ENCODE data around the gene INSR.

The INSR gene

DNA sequence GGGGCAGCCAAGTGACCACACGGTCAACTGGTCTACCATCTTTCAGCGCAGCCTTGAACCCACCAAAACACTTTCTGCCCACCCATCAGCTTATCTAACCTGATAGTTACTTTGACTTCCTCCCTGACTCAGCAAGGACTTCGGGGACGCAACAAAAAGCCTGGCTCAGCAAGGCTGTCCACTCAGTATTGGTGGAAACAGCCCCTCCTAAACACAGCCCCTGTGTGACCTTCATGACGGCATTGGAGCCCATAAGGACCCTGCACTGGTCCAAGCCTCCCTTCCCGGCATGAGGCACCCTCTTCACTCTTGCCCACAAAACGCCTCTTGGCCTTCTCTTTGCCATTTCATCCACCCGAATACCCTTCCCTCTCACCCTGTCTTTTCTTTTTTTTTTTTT is 39.1 kb downstream of the INSR start:
- Histone ChIP-seq H3K36me3 (ENCODE audit: insufficient read depth, low read length) (no peaks in the 10 kb centered on the region), H3K27me3 (ENCODE audit: insufficient read depth, low read length) (no peaks in the 10 kb centered on the region), H3K9me3 (ENCODE audit: insufficient read depth, low read depth, low read length) (no peaks in the 10 kb centered on the region), H3K4me3 (ENCODE audit: low read length) (no peak overlapping the region), H3K9ac (ENCODE audit: low read depth, low read length) (no peak overlapping the region), H3K27ac (ENCODE audit: low read depth, low read length) (no peak overlapping the region), H3K4me1 (ENCODE audit: insufficient read depth, low read length) (no peaks in the 10 kb centered on the region)
- WGBS: 91% methylated on average over 8 of the region's 8 CpGs

DNA sequence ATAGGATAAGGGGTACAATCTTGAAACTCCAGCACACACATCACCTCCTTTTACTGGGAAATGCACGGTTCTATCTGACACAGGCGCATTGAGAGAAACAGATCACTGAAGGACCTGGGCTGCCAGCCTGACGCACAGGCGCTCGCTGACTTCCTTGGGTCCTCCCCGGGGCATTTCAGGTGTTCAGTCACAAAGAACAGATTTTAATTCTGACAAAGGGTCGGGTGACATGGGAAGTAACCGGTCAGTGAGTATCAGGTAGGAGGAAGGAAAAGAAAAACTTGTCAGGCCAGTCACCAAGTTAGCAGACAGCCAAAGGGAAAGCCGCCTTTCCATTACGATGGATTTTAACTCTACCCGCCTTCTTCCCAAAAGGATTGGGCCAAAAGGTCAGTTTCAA is 39.6 kb downstream of the INSR start:
- H3K36me3 ChIP-seq (ENCODE audit: insufficient read depth, low read length): no peaks in the 10 kb centered on the region
- no peaks in the 10 kb centered on the region for H3K9me3 ChIP-seq (ENCODE audit: insufficient read depth, low read depth, low read length)
- H3K9ac ChIP-seq (ENCODE audit: low read depth, low read length): no peak overlapping the region
- H3K27ac ChIP-seq (ENCODE audit: low read depth, low read length): no peak overlapping the region
- no peaks in the 10 kb centered on the region for H3K4me1 ChIP-seq (ENCODE audit: insufficient read depth, low read length)
- WGBS: 90% methylated on average over 11 of the region's 11 CpGs
- no peak overlapping the region for H3K4me3 ChIP-seq (ENCODE audit: low read length)
- H3K27me3 ChIP-seq (ENCODE audit: insufficient read depth, low read length): no peaks in the 10 kb centered on the region

DNA sequence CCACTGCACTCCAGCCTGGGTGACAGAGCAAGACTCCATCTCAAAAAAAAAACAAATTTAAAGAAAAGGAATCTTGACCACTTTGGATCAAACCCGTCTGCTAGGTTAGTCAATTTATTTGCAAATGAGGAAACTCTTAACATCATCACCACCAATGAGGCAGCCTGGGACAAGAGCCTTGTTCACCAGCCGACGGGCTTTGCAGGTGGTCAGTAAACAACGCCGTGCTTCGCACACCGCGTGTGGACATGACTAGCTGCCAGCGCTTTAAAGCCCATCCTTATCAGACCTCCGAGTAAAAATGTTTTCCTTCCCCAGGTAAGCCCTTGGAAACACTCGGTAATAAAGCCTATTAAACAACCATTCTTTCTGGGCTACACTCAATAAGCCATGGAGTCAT is 41.9 kb downstream of the INSR start:
- 77% methylated on average over 11 of the region's 11 CpGs for WGBS
- Histone ChIP-seq H3K36me3 (ENCODE audit: insufficient read depth, low read length) (no peaks in the 10 kb centered on the region), H3K4me3 (ENCODE audit: low read length) (no peak overlapping the region), H3K9me3 (ENCODE audit: insufficient read depth, low read depth, low read length) (no peaks in the 10 kb centered on the region), H3K4me1 (ENCODE audit: insufficient read depth, low read length) (no peaks in the 10 kb centered on the region), H3K27ac (ENCODE audit: low read depth, low read length) (no peak overlapping the region), H3K9ac (ENCODE audit: low read depth, low read length) (no peak overlapping the region), H3K27me3 (ENCODE audit: insufficient read depth, low read length) (no peaks in the 10 kb centered on the region)

DNA sequence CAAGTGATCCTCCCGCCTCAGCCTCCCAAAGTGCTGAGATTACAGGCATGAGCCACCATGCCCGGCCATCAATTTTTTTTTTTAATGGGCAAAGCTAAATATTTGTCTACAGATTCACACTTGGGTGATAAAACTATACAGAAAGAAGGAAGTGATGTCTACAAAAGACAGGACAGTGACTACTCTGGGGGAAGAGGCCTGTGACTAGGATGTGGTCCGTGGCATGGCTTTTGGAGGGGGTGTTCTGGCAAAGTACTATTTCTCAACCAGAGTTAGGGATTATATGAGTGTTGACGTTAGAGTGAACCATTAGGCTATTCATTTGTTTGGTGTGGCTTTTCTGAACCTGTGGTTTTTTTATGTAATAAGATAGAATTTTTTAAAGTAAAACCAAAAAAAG is 42.7 kb downstream of the INSR start:
- 91% methylated on average over 4 of the region's 4 CpGs for WGBS
- H3K4me1 ChIP-seq (ENCODE audit: insufficient read depth, low read length): no peaks in the 10 kb centered on the region
- no peaks in the 10 kb centered on the region for H3K36me3 ChIP-seq (ENCODE audit: insufficient read depth, low read length)
- no peak overlapping the region for H3K27ac ChIP-seq (ENCODE audit: low read depth, low read length)
- no peak overlapping the region for H3K4me3 ChIP-seq (ENCODE audit: low read length)
- peaks cover 7% of the 10 kb centered on the region; the same call in 1 of the 2 replicates for H3K9me3 ChIP-seq (ENCODE audit: insufficient read depth, low read depth, low read length)
- no peak overlapping the region for H3K9ac ChIP-seq (ENCODE audit: low read depth, low read length)
- H3K27me3 ChIP-seq (ENCODE audit: insufficient read depth, low read length): no peaks in the 10 kb centered on the region

DNA sequence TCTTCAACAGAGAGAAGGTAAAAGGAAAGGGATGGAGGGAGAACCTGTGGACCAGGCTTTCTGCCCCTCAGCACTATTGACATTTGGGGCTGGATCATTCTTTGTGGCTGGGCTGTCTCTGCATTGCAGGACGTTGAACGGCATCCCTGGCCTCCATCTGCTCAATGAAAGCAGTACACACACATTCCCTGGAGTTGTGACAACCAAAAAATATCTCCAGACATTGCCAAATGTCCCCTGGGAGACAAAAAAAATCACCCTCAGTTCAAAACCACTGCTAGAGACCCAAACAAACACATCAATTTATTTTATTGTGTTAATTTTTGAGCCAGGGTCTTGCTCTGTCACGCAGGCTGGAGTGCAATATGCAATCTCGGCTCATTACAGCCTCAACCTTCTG is 43.3 kb downstream of the INSR start:
- WGBS: 80% methylated on average over 4 of the region's 4 CpGs
- Histone ChIP-seq H3K4me1 (ENCODE audit: insufficient read depth, low read length) (no peaks in the 10 kb centered on the region), H3K9me3 (ENCODE audit: insufficient read depth, low read depth, low read length) (peaks cover 7% of the 10 kb centered on the region; the same call in 1 of the 2 replicates), H3K4me3 (ENCODE audit: low read length) (no peak overlapping the region), H3K9ac (ENCODE audit: low read depth, low read length) (no peak overlapping the region), H3K36me3 (ENCODE audit: insufficient read depth, low read length) (no peaks in the 10 kb centered on the region), H3K27ac (ENCODE audit: low read depth, low read length) (no peak overlapping the region), H3K27me3 (ENCODE audit: insufficient read depth, low read length) (no peaks in the 10 kb centered on the region)

DNA sequence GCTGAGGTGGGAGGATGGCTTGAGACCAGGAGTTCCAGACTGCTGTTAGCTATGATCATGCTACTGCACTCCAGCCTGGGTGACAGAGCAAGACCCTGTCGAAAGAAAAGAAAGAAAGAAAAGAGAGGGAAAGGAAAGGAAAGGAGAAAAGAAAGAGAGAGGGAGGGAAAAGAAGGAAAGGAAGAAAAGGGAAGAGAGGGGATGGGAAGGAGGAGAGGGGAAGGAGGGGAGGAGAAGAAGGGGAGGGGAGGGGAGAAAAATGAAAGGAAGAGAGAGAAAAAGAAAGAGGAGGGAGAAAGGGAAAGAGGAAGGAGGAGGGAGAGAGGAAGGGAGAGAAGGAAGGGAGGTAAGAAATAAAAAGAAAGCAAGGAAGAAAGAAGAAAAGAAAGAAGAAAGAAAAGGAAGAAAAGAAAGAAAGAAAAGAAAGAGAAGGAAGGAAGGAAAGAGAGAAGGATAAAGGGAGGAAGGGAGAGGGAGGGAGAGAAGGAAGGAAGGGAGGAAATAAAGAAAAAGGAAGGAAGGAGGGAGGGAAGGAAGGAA is 44.1 kb downstream of the INSR start:
- WGBS: 38% methylated on average over 1 of the region's 1 CpG

DNA sequence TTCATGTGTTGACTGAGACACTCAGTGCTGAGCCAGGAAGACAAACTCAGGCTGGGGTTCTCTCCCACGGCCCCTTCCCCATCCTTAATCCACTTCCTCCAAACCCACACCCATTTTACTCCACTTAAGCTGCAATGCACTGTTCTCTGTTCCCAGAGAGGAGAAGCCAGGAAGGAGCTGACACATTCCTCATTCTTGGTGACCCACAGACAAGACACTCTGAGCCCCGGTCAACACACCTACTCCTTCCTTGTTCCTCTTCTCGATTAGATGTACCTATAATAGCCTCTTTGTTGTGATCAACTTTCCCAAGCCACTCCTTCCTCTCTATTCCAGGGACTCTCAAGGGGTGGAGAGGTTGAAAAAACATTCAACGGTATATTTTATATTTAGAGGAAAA is 47.1 kb downstream of the INSR start:
- H3K4me3 ChIP-seq (ENCODE audit: low read length): no peak overlapping the region
- H3K4me1 ChIP-seq (ENCODE audit: insufficient read depth, low read length): no peaks in the 10 kb centered on the region
- WGBS: 83% methylated on average over 3 of the region's 4 CpGs
- H3K27me3 ChIP-seq (ENCODE audit: insufficient read depth, low read length): no peaks in the 10 kb centered on the region
- no peak overlapping the region for H3K9ac ChIP-seq (ENCODE audit: low read depth, low read length)
- H3K36me3 ChIP-seq (ENCODE audit: insufficient read depth, low read length): no peaks in the 10 kb centered on the region
- no peak overlapping the region for H3K27ac ChIP-seq (ENCODE audit: low read depth, low read length)
- peaks cover 7% of the 10 kb centered on the region; the same call in 1 of the 2 replicates for H3K9me3 ChIP-seq (ENCODE audit: insufficient read depth, low read depth, low read length)

More for the DNA sequence above, 44.1 kb downstream of the INSR start:
- no peaks in the 10 kb centered on the region for H3K36me3 ChIP-seq (ENCODE audit: insufficient read depth, low read length)
- H3K9me3 ChIP-seq (ENCODE audit: insufficient read depth, low read depth, low read length): peaks cover 7% of the 10 kb centered on the region; the same call in 1 of the 2 replicates
- no peaks in the 10 kb centered on the region for H3K4me1 ChIP-seq (ENCODE audit: insufficient read depth, low read length)
- H3K27ac ChIP-seq (ENCODE audit: low read depth, low read length): no peak overlapping the region
- no peaks in the 10 kb centered on the region for H3K27me3 ChIP-seq (ENCODE audit: insufficient read depth, low read length)
- no peak overlapping the region for H3K4me3 ChIP-seq (ENCODE audit: low read length)
- H3K9ac ChIP-seq (ENCODE audit: low read depth, low read length): no peak overlapping the region

DNA sequence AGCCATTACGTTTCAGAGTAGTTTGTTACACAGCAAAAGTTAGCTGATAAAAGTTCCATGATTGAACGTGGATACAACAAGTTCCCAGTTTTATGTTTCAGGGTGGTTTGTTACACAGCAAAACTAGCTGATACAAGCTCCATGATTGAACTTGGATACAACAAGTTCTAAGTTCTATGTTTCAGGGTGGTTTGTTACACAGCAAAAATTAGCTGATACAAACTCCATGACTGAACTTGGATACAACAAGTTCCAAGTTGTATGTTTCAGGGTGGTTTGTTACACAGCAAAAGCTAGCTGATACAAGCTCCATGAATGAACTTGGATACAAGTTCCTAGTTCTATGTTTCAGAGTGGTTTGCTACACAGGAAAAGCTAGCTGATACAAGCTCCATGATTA is 47.6 kb downstream of the INSR start:
- Histone ChIP-seq H3K4me3 (ENCODE audit: low read length) (no peak overlapping the region), H3K4me1 (ENCODE audit: insufficient read depth, low read length) (no peaks in the 10 kb centered on the region), H3K27ac (ENCODE audit: low read depth, low read length) (no peak overlapping the region), H3K9me3 (ENCODE audit: insufficient read depth, low read depth, low read length) (peaks cover 7% of the 10 kb centered on the region; the same call in 1 of the 2 replicates), H3K9ac (ENCODE audit: low read depth, low read length) (no peak overlapping the region), H3K36me3 (ENCODE audit: insufficient read depth, low read length) (no peaks in the 10 kb centered on the region), H3K27me3 (ENCODE audit: insufficient read depth, low read length) (no peaks in the 10 kb centered on the region)
- WGBS: 94% methylated on average over 2 of the region's 2 CpGs

DNA sequence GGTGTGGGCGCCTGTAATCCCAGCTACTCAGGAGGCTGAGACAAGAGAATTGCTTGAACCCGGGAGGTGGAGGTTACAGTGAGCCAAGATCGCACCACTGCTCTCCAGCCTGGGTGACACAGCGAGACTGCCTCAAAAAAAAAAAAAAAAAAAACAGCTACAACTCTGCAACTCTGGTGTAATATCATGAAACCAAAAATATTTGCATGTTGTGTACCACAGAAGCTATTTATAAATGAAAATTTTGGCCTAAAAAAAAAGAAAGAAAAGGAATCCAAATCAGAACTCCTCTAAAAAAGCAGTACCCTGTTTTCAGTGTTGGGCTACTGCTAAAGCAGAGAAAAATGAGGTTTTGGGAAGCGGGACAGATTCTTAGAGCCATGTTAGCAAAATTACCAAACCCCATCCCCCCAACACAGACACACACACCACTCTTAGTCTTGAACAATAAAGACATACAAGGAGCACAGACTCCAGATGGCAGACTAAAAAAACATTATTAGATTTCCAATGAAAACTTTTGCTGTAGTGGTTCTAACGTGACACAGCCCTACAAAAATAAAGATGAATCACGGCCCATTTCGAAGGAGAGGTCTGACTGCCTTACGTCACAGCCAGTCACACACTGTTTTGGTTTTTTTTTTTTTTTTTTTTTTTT is 51.5 kb downstream of the INSR start:
- H3K4me3 ChIP-seq (ENCODE audit: low read length): no peak overlapping the region
- no peaks in the 10 kb centered on the region for H3K36me3 ChIP-seq (ENCODE audit: insufficient read depth, low read length)
- no peaks in the 10 kb centered on the region for H3K4me1 ChIP-seq (ENCODE audit: insufficient read depth, low read length)
- H3K27me3 ChIP-seq (ENCODE audit: insufficient read depth, low read length): no peaks in the 10 kb centered on the region
- no peak overlapping the region for H3K27ac ChIP-seq (ENCODE audit: low read depth, low read length)
- no peak overlapping the region for H3K9ac ChIP-seq (ENCODE audit: low read depth, low read length)
- H3K9me3 ChIP-seq (ENCODE audit: insufficient read depth, low read depth, low read length): peaks cover 16% of the 10 kb centered on the region
- 94% methylated on average over 8 of the region's 9 CpGs for WGBS

DNA sequence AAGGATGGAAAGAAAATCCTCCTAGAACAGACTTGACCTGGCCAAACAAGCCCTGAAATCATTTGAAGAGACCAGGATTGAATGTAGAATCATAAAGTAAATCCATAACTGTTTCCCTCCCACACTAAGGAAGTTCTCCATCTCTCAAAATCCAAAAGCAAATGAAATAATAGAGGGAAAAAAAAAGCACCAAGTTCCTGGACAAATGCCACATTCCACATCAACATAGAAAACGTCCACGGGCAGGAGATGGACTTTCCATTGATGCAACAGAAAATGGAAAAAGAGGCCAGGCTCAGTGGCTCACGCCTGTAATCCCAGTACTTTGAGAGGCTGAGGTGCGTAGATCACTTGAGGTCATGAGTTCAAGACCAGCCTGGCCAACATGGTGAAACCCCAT is 56.2 kb downstream of the INSR start:
- no peak overlapping the region for H3K4me3 ChIP-seq (ENCODE audit: low read length)
- peaks cover 9% of the 10 kb centered on the region; the same call in 1 of the 2 replicates for H3K9me3 ChIP-seq (ENCODE audit: insufficient read depth, low read depth, low read length)
- H3K27me3 ChIP-seq (ENCODE audit: insufficient read depth, low read length): no peaks in the 10 kb centered on the region
- no peaks in the 10 kb centered on the region for H3K36me3 ChIP-seq (ENCODE audit: insufficient read depth, low read length)
- H3K4me1 ChIP-seq (ENCODE audit: insufficient read depth, low read length): no peaks in the 10 kb centered on the region
- no peak overlapping the region for H3K9ac ChIP-seq (ENCODE audit: low read depth, low read length)
- WGBS: 91% methylated on average over 4 of the region's 4 CpGs
- no peak overlapping the region for H3K27ac ChIP-seq (ENCODE audit: low read depth, low read length)

DNA sequence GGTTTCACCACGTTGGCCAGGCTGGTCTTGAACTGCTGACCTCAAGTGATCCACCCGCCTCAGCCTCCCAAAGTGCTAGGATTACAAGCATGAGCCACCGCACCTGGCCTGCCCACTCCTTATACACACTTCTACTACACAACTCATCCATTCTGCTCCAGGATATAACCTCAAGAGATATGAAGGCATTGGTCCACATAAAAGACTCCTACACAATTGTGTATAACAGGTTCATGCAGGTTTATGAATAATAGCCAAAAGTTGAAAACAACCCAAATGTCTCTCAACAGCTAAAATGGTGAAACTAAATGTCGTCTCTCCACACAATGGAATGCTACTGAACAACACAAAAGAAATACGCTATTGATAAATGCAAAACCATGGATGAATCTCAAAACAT is 58.1 kb downstream of the INSR start:
- WGBS: 75% methylated on average over 5 of the region's 5 CpGs
- Histone ChIP-seq H3K9ac (ENCODE audit: low read depth, low read length) (no peak overlapping the region), H3K27ac (ENCODE audit: low read depth, low read length) (no peak overlapping the region), H3K4me1 (ENCODE audit: insufficient read depth, low read length) (no peaks in the 10 kb centered on the region), H3K4me3 (ENCODE audit: low read length) (no peak overlapping the region), H3K27me3 (ENCODE audit: insufficient read depth, low read length) (no peaks in the 10 kb centered on the region), H3K36me3 (ENCODE audit: insufficient read depth, low read length) (no peaks in the 10 kb centered on the region), H3K9me3 (ENCODE audit: insufficient read depth, low read depth, low read length) (peaks cover 9% of the 10 kb centered on the region; the same call in 1 of the 2 replicates)

DNA sequence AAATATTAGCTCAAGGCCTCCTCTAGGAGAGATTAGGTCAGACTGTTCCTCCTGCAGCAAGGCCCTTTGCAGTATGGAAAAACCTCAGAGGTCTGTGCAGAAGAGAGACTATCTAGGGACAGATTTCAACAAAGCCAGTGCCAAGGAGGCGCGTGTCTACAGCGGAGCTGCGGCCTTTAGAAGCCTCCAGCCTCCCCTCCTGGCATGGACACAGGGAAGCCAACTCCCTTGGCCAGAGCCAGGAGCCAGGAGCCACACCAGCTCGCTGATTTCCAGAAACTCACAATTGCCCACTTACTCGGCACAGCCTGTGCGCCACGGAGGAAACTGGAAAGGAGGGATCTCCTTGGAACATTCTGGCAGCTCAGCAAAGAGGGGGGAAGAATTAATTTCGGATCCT is 63.4 kb downstream of the INSR start:
- H3K9me3 ChIP-seq (ENCODE audit: insufficient read depth, low read depth, low read length): no peaks in the 10 kb centered on the region
- H3K4me1 ChIP-seq (ENCODE audit: insufficient read depth, low read length): no peaks in the 10 kb centered on the region
- no peaks in the 10 kb centered on the region for H3K36me3 ChIP-seq (ENCODE audit: insufficient read depth, low read length)
- H3K27me3 ChIP-seq (ENCODE audit: insufficient read depth, low read length): no peaks in the 10 kb centered on the region
- WGBS: 98% methylated on average over 9 of the region's 9 CpGs
- no peak overlapping the region for H3K9ac ChIP-seq (ENCODE audit: low read depth, low read length)
- no peak overlapping the region for H3K4me3 ChIP-seq (ENCODE audit: low read length)
- H3K27ac ChIP-seq (ENCODE audit: low read depth, low read length): no peak overlapping the region

Measured in HUES64 (cell line).